ENCODE measurements around the gene RCCD1.

DNA sequence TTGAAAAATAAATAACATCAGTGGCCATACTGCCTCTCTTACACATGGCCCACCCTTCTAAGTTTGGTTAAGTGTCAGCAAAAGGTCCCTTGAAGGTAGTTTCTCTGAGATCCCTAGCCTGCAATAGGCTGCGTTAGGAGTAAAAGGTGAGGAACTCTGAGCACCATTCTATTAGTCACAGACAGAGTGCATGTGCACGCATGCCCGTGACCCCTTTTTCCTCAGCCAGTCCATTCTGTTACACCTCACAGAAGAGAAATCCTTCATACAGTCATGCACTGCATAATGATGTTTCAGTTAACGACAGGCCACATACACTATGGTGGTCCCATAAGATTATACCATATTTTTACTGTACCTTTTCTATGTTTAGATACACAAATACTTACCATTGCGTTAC is 12.5 kb downstream of the RCCD1 start:
- TF ChIP-seq, protein P1, sequence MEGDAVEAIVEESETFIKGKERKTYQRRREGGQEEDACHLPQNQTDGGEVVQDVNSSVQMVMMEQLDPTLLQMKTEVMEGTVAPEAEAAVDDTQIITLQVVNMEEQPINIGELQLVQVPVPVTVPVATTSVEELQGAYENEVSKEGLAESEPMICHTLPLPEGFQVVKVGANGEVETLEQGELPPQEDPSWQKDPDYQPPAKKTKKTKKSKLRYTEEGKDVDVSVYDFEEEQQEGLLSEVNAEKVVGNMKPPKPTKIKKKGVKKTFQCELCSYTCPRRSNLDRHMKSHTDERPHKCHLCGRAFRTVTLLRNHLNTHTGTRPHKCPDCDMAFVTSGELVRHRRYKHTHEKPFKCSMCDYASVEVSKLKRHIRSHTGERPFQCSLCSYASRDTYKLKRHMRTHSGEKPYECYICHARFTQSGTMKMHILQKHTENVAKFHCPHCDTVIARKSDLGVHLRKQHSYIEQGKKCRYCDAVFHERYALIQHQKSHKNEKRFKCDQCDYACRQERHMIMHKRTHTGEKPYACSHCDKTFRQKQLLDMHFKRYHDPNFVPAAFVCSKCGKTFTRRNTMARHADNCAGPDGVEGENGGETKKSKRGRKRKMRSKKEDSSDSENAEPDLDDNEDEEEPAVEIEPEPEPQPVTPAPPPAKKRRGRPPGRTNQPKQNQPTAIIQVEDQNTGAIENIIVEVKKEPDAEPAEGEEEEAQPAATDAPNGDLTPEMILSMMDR (conservative IDR thresholded peaks at IDR 0.05; ENCODE audit: low read depth, low read length), result no peak
- no peak for TF ChIP-seq EZH2 (IDR thresholded peaks at IDR 0.05; ENCODE audit: borderline replicate concordance, low read depth, low read length, poor library complexity, severe bottlenecking)

All from A673 (cell line).